Measurements from ENCODE around the gene RALGDS. TPM values are rescaled to one million over a fixed set of nuclear protein-coding genes. Genes with fewer than 3 reads are reported as not detected.

RALGDS gene
- total and polyA plus RNA-seq, 8 donors, result 43.5 to 58.9 (median 50.4) TPM

DNA sequence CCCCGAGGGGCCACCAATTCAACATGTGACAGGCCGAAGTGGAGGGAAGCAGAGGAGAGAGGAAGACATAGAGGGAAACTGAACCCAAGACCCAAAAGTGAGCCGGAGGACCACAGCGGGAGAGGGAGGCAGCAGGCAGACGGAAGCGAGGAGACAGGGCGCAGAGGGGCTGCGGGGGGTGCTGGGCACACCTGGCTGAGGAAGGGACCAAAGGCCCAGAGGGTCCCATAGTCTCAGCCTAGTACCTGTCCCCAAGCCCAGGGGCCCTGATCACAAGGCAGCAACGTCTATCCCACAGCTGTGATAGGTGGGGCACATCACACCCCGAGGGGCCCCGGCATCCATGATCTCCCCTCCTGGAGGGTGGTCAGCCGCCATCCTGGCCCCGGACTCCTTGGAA lies 7.1 kb upstream of the RALGDS start:
- ATAC-seq, result no peak
- peak in 1 of 4 donors; percentile 70 for DNase-seq
- intact Hi-C loops (cut with DNase I), result no loop called here
- TF ChIP-seq, protein P1, sequence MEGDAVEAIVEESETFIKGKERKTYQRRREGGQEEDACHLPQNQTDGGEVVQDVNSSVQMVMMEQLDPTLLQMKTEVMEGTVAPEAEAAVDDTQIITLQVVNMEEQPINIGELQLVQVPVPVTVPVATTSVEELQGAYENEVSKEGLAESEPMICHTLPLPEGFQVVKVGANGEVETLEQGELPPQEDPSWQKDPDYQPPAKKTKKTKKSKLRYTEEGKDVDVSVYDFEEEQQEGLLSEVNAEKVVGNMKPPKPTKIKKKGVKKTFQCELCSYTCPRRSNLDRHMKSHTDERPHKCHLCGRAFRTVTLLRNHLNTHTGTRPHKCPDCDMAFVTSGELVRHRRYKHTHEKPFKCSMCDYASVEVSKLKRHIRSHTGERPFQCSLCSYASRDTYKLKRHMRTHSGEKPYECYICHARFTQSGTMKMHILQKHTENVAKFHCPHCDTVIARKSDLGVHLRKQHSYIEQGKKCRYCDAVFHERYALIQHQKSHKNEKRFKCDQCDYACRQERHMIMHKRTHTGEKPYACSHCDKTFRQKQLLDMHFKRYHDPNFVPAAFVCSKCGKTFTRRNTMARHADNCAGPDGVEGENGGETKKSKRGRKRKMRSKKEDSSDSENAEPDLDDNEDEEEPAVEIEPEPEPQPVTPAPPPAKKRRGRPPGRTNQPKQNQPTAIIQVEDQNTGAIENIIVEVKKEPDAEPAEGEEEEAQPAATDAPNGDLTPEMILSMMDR (IDR thresholded peaks at IDR 0.05), result no peak
- Histone ChIP-seq H3K27ac (no peak overlapping the region), H3K4me1 (peaks cover 12 to 74% of the 10 kb centered on the region in 2 donors), H3K36me3 (no peaks in the 10 kb centered on the region), H3K4me3 (no peak overlapping the region), H3K9me3 (no peaks in the 10 kb centered on the region), H3K27me3 (no peaks in the 10 kb centered on the region)

DNA sequence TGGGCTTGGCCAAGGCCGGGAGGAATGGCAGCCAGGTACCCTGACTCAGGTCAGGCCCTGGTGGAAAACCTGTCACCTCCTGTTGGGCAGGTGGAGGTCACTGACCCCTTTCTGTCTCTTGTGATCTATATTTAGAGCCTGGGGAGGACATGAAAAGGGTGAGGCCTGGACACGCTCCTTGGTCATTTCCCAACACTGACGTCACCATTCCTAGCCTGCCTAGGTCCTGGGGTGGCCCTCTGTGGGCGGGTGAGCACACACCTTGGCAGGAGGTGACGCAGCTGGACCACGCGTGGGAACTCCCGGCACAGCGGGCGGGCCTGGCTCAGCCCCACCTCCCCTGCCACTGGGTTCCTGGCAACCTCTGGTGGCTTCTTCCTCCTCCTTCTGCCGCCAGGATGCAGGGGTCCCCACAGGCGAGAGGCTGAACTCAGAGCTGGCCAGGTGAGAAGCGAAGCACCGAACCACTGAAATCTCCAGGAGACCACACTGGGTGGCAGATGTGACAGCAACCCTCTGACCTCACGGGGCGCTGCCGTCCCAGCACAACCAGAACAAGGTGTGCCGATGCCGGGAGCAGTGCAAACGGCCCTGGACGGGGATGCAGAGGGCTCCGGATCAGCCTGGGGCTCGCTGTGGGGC lies 6.4 kb upstream of the RALGDS start:
- Histone ChIP-seq H3K27ac (peak overlapping the region; percentile 20 to 51), H3K4me3 (no peak overlapping the region), H3K36me3 (no peaks in the 10 kb centered on the region), H3K9me3 (no peaks in the 10 kb centered on the region), H3K27me3 (no peaks in the 10 kb centered on the region), H3K4me1 (peaks cover 9 to 74% of the 10 kb centered on the region in 2 donors)
- ATAC-seq (peak; percentile 74), DNase-seq (peak in 2 of 4 donors; percentile 80 to 82)
- intact Hi-C loops (cut with DNase I), result no loop called here
- TF ChIP-seq, protein P1 (IDR thresholded peaks at IDR 0.05), result no peak

DNA sequence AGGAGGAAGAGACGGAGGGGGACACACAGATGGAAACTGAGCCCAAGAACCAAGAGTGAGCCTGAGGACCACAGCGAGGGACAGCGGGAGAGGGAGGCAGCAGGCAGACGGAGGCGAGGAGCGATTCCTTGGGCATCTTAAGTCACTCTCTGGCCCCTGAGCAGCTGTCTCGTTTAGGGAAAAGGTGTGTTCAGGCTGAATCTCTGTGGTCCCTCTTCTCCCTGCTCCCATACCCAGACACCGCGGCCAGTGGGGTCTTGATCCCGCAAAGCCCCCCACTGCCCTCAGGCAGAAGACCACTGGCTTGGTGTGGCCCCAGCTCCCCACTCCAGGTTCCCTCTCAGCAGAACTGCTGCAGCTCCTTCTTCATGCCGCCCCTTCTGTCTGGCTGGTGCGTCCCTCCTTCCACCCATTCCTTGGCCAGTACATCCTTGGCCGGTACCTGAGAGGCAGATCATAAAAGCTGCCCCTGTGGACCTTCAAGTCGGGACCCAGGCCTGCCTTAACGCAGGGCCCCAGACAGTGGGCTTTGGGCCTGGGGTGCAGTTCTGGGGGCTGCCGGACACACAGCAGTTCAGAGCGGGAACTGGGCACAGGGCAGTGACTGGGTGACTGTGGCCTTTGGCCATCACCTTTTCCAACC lies 5.8 kb upstream of the RALGDS start:
- Histone ChIP-seq H3K27me3 (no peaks in the 10 kb centered on the region), H3K27ac (peak overlapping the region; percentile 20 to 51), H3K4me1 (peaks cover 15 to 74% of the 10 kb centered on the region in 2 donors), H3K9me3 (no peaks in the 10 kb centered on the region), H3K36me3 (no peaks in the 10 kb centered on the region), H3K4me3 (no peak overlapping the region)
- no peak for ATAC-seq
- TF ChIP-seq, protein P1 (IDR thresholded peaks at IDR 0.05), result no peak
- DNase-seq, result peak in 1 of 4 donors; percentile 70
- intact Hi-C loops (cut with DNase I), result no loop called here

DNA sequence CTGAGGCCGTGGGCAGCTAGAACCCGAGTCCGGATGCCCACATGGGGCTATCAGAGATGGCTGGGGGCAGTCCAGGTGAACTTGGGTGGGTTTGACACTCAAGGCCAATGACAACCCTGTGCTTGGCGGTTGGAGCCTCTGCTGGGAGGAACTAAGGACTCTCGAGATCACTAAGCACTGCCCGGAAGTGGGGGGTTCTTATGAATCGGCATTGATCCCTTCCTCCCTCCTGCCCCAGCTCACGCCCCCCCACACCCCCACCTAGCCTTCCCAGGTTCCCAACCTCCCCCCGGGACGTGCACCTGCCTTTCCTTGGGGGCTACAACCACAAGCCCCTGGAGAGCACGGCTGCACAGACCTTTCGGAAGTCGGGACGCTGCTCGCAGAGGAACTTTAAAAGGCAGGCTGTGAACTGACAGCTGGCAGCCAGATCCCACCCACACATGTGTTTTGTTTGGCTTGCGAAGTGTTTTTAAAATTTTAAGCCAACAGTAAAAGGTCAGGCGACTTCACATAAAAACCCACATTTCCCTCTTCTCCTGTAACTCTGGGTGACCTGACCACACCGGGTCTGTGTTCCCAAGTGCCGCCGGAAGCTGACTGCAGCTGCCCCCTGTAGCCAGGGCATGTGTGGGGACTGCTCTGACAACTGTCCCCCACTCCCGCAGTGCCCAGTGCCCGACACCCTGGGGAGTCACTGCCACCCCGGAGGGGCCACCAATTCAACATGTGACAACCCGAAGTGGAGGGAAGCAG lies 5.1 kb upstream of the RALGDS start:
- TF ChIP-seq, protein P1 (IDR thresholded peaks at IDR 0.05), result no peak
- peaks cover 19 to 74% of the 10 kb centered on the region in 2 donors for H3K4me1 ChIP-seq
- H3K27me3 ChIP-seq, result no peaks in the 10 kb centered on the region
- ATAC-seq, result peak; percentile 1
- no peaks in the 10 kb centered on the region for H3K9me3 ChIP-seq
- H3K4me3 ChIP-seq, result peak overlapping the region in 1 of 2 donors; percentile 11
- intact Hi-C loops (cut with DNase I), result no loop called here
- no peak for DNase-seq
- H3K27ac ChIP-seq, result peak overlapping the region; percentile 20 to 51
- no peaks in the 10 kb centered on the region for H3K36me3 ChIP-seq

DNA sequence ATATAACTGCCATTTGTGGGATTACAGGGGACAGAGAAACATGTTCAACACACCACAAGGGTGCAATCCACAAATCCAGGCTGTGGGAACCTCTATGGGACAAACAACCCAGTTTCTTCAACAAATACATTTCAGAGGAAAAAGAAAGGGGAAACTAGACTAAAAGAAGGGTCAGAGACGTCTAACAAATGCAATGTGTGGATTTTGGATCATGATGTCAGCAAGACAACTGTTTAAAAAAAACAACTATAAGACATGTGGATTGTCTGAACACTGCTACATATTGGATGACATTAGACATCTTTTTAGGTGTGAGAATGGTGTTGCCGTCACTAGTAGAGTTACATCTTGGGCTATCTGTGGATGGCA lies 3.9 kb upstream of the RALGDS start:
- intact Hi-C loops (cut with DNase I), result no loop called here
- no peak overlapping the region for H3K4me3 ChIP-seq
- H3K36me3 ChIP-seq, result no peaks in the 10 kb centered on the region
- TF ChIP-seq, protein P1 (IDR thresholded peaks at IDR 0.05), result no peak
- DNase-seq (no peak), ATAC-seq (no peak)
- peaks cover 21 to 81% of the 10 kb centered on the region in 2 donors for H3K4me1 ChIP-seq
- no peaks in the 10 kb centered on the region for H3K9me3 ChIP-seq
- no peaks in the 10 kb centered on the region for H3K27me3 ChIP-seq
- peak overlapping the region in 1 of 2 donors; percentile 51 for H3K27ac ChIP-seq
